Suprapubic skin (tissue), 4 donors: ENCODE measurements around the gene SPATA19.

ENCODE experiments used
- EP300 ChIP-seq: sonication (generic); formaldehyde crosslinking; IDR thresholded peaks from one replicate; pipeline ENCODE4 v1.6.1; 2017; ENCODE audit warnings: antibody characterized with exemption
- POLR2A ChIP-seq, 2 donors: fragments of 450-650 bp; IDR thresholded peaks; one replicate each; pipeline ENCODE4 v1.6.1; 2017; ENCODE audit warnings: antibody characterized with exemption in 2 of 2, mild to moderate bottlenecking in 2 of 2, moderate library complexity in 2 of 2
- POLR2AphosphoS5 ChIP-seq, 3 donors: sonication (generic); formaldehyde crosslinking; IDR thresholded peaks; one replicate each; pipeline ENCODE4 v1.6.1; 2017; ENCODE audit warnings: antibody characterized with exemption in 3 of 3
- TF ChIP-seq, protein P1 (sequence below), 2 donors: fragments of 200-600 bp in 1 of 2; fragments of 450-650 bp in 1 of 2; sonication (generic) in 1 of 2; IDR thresholded peaks; one replicate each; pipeline ENCODE4 v1.5.1; 2016 to 2019; ENCODE audit warnings: antibody characterized with exemption in 2 of 2, mild to moderate bottlenecking in 1 of 2, moderate library complexity in 1 of 2

DNA sequence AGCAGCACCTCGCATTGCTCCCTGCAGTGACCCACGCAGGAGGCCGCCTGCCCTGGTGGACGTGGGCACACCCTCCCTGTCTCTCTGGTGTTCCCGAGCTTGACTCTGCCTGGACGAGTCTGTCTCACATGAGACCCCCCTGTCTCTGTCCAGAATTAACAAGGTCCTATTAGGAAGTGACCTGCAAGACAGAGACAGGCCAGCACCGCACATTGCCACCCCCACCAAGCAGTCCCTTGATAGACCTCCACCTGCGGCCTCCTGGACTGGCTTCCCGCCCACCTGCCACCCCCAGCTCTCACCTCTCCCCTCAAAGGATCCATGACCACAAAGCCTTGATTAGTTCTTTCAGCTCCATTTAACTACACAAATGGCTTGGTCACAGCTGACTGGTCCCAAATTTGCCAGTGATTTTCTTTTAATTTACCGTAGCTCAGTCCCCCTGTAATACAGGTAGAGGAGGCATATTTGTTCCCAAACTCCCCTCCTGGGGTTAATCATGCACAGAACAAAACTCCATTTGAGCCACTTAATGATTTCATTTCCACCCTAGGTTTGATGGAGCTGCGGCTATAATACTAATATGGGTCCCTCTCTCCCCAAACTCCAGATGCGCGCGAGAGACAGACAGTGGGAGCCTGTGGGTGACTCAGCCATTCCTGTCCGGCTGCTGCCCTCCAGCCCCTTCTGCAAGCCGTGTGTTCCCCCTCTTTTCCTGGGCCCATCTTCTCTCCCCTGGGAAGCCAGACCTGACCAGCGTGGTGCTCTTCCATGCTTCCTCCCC, 11.2 kb downstream of the SPATA19 start:
- TF ChIP-seq, protein P1, sequence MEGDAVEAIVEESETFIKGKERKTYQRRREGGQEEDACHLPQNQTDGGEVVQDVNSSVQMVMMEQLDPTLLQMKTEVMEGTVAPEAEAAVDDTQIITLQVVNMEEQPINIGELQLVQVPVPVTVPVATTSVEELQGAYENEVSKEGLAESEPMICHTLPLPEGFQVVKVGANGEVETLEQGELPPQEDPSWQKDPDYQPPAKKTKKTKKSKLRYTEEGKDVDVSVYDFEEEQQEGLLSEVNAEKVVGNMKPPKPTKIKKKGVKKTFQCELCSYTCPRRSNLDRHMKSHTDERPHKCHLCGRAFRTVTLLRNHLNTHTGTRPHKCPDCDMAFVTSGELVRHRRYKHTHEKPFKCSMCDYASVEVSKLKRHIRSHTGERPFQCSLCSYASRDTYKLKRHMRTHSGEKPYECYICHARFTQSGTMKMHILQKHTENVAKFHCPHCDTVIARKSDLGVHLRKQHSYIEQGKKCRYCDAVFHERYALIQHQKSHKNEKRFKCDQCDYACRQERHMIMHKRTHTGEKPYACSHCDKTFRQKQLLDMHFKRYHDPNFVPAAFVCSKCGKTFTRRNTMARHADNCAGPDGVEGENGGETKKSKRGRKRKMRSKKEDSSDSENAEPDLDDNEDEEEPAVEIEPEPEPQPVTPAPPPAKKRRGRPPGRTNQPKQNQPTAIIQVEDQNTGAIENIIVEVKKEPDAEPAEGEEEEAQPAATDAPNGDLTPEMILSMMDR (IDR thresholded peaks at IDR 0.05): no peak
- TF ChIP-seq EP300: no peak
- no peak for TF ChIP-seq POLR2AphosphoS5 (IDR thresholded peaks at IDR 0.05)
- TF ChIP-seq POLR2A (IDR thresholded peaks at IDR 0.05): no peak
